GM12878 (cell line): ENCODE results near the gene PRMT7. TPM values are rescaled to one million over a fixed set of nuclear protein-coding genes. Genes with fewer than 3 reads are reported as not detected.

Experiments used
- ATAC-seq: fragments of 200-7000 bp; cut with Tn5 transposase; 3 replicates; pipeline ENCODE4 v1.9.1; 2020; ENCODE audit warnings: mild to moderate bottlenecking, moderate library complexity
- BruUV-seq: library from RNA; stranded (reverse); fragments of 400-500 nt; replicated peaks from 2 replicates; lab custom pipeline; 2021; lab: Mats Ljungman, UMichigan
- CTCF ChIA-PET: fragments of 300-600 bp; sonication (Branson Sonifier 250); formaldehyde crosslinking; extraction: SDS; loops from one replicate; lab custom pipeline; 2021; ENCODE audit warnings: inconsistent platforms; lab: Yijun Ruan, JAX
- POLR2A ChIA-PET: fragments of 350-600 bp; formaldehyde crosslinking; extraction: SDS; loops from one replicate; lab custom pipeline; 2021; ENCODE audit warnings: inconsistent platforms; lab: Charles Lee
- RAD21 ChIA-PET: fragments of 300-600 bp; sonication (Branson Sonifier 250); formaldehyde crosslinking; loops from one replicate; lab custom pipeline; 2023; ENCODE audit warnings: antibody characterized with exemption; ENCODE audit not compliant: unreplicated experiment; lab: Charles Lee
- SMC1A ChIA-PET: fragments of 300-600 bp; sonication (Branson Sonifier 250); formaldehyde crosslinking; loops from one replicate; lab custom pipeline; 2023; ENCODE audit not compliant: unreplicated experiment, uncharacterized antibody; lab: Charles Lee
- DNase-seq: peaks from one replicate; pipeline ENCODE4 v3.0.0-alpha.2; 2011; ENCODE audit warnings: low read depth, low spot score
- FAIRE-seq: peaks from 3 replicates; lab custom pipeline; 2011; peaks lifted over from hg19 to GRCh38; lab: Jason Lieb, UNC
- H2AFZ ChIP-seq: 2 replicates; pipeline ENCODE4 v1.6.0; 2011; ENCODE audit warnings: low read depth, low read length, control low read depth; ENCODE audit not compliant: control insufficient read depth
- H3K27ac ChIP-seq: 2 replicates; pipeline ENCODE4 v1.5.1; 2011; ENCODE audit warnings: control low read depth; ENCODE audit not compliant: control insufficient read depth, insufficient read depth
- H3K27me3 ChIP-seq, 2 experiments: replicated peaks in 1 of 2; 2 replicates each; pipeline versions ENCODE4 v1.6.0 to v1.6.1; 2011; ENCODE audit warnings: low read length in 1 of 2; ENCODE audit not compliant: control insufficient read depth in 2 of 2, insufficient read depth in 2 of 2
- H3K36me3 ChIP-seq, 2 experiments: 2 replicates each; pipeline ENCODE4 v1.5.1; 2011; ENCODE audit warnings: low read length in 1 of 2; ENCODE audit not compliant: control insufficient read depth in 2 of 2, insufficient read depth in 2 of 2
- H3K4me1 ChIP-seq: 2 replicates; pipeline ENCODE4 v1.6.1; 2011; ENCODE audit warnings: mild to moderate bottlenecking, low read length, moderate library complexity, mixed read lengths; ENCODE audit not compliant: control insufficient read depth, insufficient read depth
- H3K4me2 ChIP-seq: 2 replicates; pipeline ENCODE4 v1.6.0; 2011; ENCODE audit warnings: control low read depth; ENCODE audit not compliant: control insufficient read depth, insufficient read depth
- H3K4me3 ChIP-seq: fragments of 200-600 bp; sonication (generic); 2 replicates; pipeline ENCODE4 v1.5.1; 2016
- H3K79me2 ChIP-seq: 2 replicates; pipeline ENCODE4 v1.6.0; 2011; ENCODE audit warnings: low read length; ENCODE audit not compliant: control insufficient read depth, insufficient read depth
- H3K9ac ChIP-seq: 2 replicates; pipeline ENCODE4 v1.8.0; 2011; ENCODE audit warnings: low read length, control low read depth, mixed read lengths; ENCODE audit not compliant: control insufficient read depth, insufficient read depth
- H3K9me3 ChIP-seq: replicated peaks from 3 replicates; pipeline ENCODE4 v1.5.1; 2011; ENCODE audit warnings: mild to moderate bottlenecking, low read length; ENCODE audit not compliant: control insufficient read depth, insufficient read depth
- H4K20me1 ChIP-seq: 2 replicates; pipeline ENCODE4 v1.6.0; 2011; ENCODE audit not compliant: control insufficient read depth, insufficient read depth
- BMI1 ChIP-seq: fragments of 450-650 bp; IDR thresholded peaks from 2 replicates; pipeline ENCODE4 v1.6.1; 2016; ENCODE audit warnings: mild to moderate bottlenecking, moderate library complexity, borderline replicate concordance
- CTCF ChIP-seq, 3 experiments: IDR thresholded peaks in 2 of 3; conservative IDR thresholded peaks in 1 of 3; 2 replicates each; pipeline ENCODE4 v1.5.1; 2011; ENCODE audit warnings: low read depth in 3 of 3, low read length in 3 of 3, mild to moderate bottlenecking in 3 of 3, control low read depth in 2 of 3, moderate library complexity in 2 of 3, inconsistent platforms in 1 of 3, mixed read lengths in 1 of 3; ENCODE audit not compliant: control insufficient read depth in 2 of 3, insufficient read depth in 1 of 3; ENCODE audit errors: extremely low read depth in 1 of 3
- PKNOX1 ChIP-seq: fragments of 450-650 bp; IDR thresholded peaks from 2 replicates; pipeline ENCODE4 v1.6.1; 2016; ENCODE audit warnings: mild to moderate bottlenecking
- PRDM15 ChIP-seq: fragments of 450-650 bp; formaldehyde crosslinking; IDR thresholded peaks from 2 replicates; pipeline ENCODE4 v1.4.0; 2020; ENCODE audit warnings: mild to moderate bottlenecking, moderate library complexity
- RAD21 ChIP-seq: IDR thresholded peaks from 2 replicates; pipeline ENCODE4 v1.6.1; 2011; ENCODE audit warnings: mild to moderate bottlenecking, low read depth, low read length, moderate library complexity; ENCODE audit not compliant: insufficient read depth
- SMARCA5 ChIP-seq: fragments of 450-650 bp; IDR thresholded peaks from 2 replicates; pipeline ENCODE4 v1.6.1; 2017; ENCODE audit warnings: mild to moderate bottlenecking
- SMC3 ChIP-seq: IDR thresholded peaks from 2 replicates; pipeline ENCODE4 v1.6.1; 2011; ENCODE audit warnings: low read length, improper control_type of control experiment, borderline replicate concordance
- WGBS: methylation state at CpG from one replicate; pipeline ENCODE4 v1.1.6; 2016; ENCODE audit warnings: low lambda C conversion rate; ENCODE audit not compliant: insufficient replicate concordance, insufficient coverage; ENCODE audit errors: missing lambda C conversion rate; 5-methylcytosine and 5-hydroxymethylcytosine counted together
- in situ Hi-C: fragments of 300-500 bp; cut with MboI; formaldehyde crosslinking; loops from 9 replicates; pipeline ENCODE4 v1.14.3; 2018; ENCODE audit warnings: mixed read lengths
- intact Hi-C: fragments of 100-400 bp; cut with micrococcal nuclease; formaldehyde crosslinking; loops from one replicate; pipeline ENCODE4 v1.14.2; 2022; ENCODE audit not compliant: unreplicated experiment
- polyA plus RNA-seq, 11 experiments: library from polyadenylated mRNA; depleted of rRNA in 4 of 11; unstranded in 6 of 11; stranded (reverse) in 5 of 11; fragments of >200 nt; fragmentation: Nextera tagmentation in 4 of 11; fragmentation: Illumina TruSeq in 1 of 11; extraction: Ambion mirVana in 4 of 11; extraction: Trizol in 1 of 11; gene quantifications; 1 replicate in 1 of 11; 2 replicates in 10 of 11; pipeline versions ENCODE4 v1.2.1 to v1.2.3, GENCODE V29; 2011 to 2016; ENCODE audit warnings: inconsistent platforms in 2 of 11, missing spikeins in 2 of 11, low read depth in 1 of 11
- total RNA-seq, 4 experiments: library from RNA; depleted of rRNA in 3 of 4; stranded (reverse); fragments of >200 nt in 3 of 4; fragmentation: Illumina TruSeq in 1 of 4; extraction: Trizol in 1 of 4; gene quantifications; 2 replicates each; pipeline versions ENCODE4 v1.2.1 to v1.2.3, GENCODE V29; 2013 to 2021

PRMT7 gene
- total and polyA plus RNA-seq, 10 of the 15 experiments (the other 5 are each of a cell fraction or from before 2014, with no cell fraction given), result 5.1 to 56.1 (median 42.0) TPM

- intact Hi-C loops, result loop anchor here (1.0 kb wide), 1 partner anchor 114 kb away; no protein-coding TSS in a partner anchor
- POLR2A ChIA-PET, result no interaction called here
These were observed 85.7 kb downstream of the PRMT7 start for GRCh38 chr16:68396481-68396880.

More at GRCh38 chr16:68396481-68396880, 85.7 kb downstream of the PRMT7 start:
- Histone ChIP-seq H3K4me2 (no peak overlapping the region), H3K36me3 (no peaks in the 10 kb centered on the region), H3K27me3 (no peaks in the 10 kb centered on the region), H3K4me1 (no peaks in the 10 kb centered on the region), H3K4me3 (no peak overlapping the region), H3K79me2 (no peaks in the 10 kb centered on the region), H4K20me1 (no peaks in the 10 kb centered on the region), H3K27ac (no peak overlapping the region), H3K9me3 (no peaks in the 10 kb centered on the region), H2AFZ (no peak overlapping the region), H3K9ac (no peak overlapping the region)
- no TSS peak for BruUV-seq
- ChIA-PET CTCF (interaction anchor here (0.6 to 4.5 kb wide), 26 partner anchors 11 to 435 kb away, joined by 3 to 41 read pairs (median 4); no protein-coding TSS in a partner anchor), RAD21 (interaction anchor here (1.0 to 1.5 kb wide), 6 partner anchors 12 to 361 kb away, joined by 3 to 6 read pairs (median 5); no protein-coding TSS in a partner anchor), SMC1A (interaction anchor here (0.6 to 3.6 kb wide), 14 partner anchors 14 to 404 kb away, joined by 3 to 22 read pairs (median 4); no protein-coding TSS in a partner anchor)
- peak; percentile 13 for FAIRE-seq
- in situ Hi-C loops, result no loop called here
- no peak for TF ChIP-seq SMARCA5
- TF ChIP-seq PRDM15 (CRISPR knock-in tag), result no peak
- peak; percentile 52 for TF ChIP-seq PKNOX1
- TF ChIP-seq SMC3, result peak; percentile 65
- peak; percentile 68 for TF ChIP-seq RAD21
- peak; percentile 47 to 68 (median 63) for TF ChIP-seq CTCF (IDR thresholded peaks at IDR 0.05 in 2 of 3, conservative IDR thresholded peaks at IDR 0.05 in 1 of 3; ENCODE audit: control insufficient read depth in 2 of 3, extremely low read depth in 1 of 3, insufficient read depth in 1 of 3, low read depth in 3 of 3, low read length in 3 of 3)
- TF ChIP-seq BMI1, result 0 out of 2 replicates have a peak, but pooled peaks have one; percentile 20
- WGBS, result 2% methylated on average over 6 of the region's 6 CpGs
- peak; percentile 74 for ATAC-seq
- no peak for DNase-seq
